HG03558 (cell line): ENCODE data around the gene EIF1AD.

Source experiments
- ATAC-seq: cut with Tn5 transposase; IDR thresholded peaks from one replicate; pipeline ENCODE4 v1.9.1; 2021; ENCODE audit warnings: moderate number of reproducible peaks; ENCODE audit not compliant: unreplicated experiment; ENCODE audit errors: extremely low read depth

EIF1AD gene

GRCh38 chr11:65947133-65947532 is 54.8 kb downstream of the EIF1AD start:
- no peak for ATAC-seq

- ATAC-seq: no peak
Observed at GRCh38 chr11:65946655-65947054, 55.3 kb downstream of the EIF1AD start.
